ENCODE results near the gene SLC25A29. TPM values are rescaled to one million over a fixed set of nuclear protein-coding genes. Genes with fewer than 3 reads are reported as not detected.

The SLC25A29 gene
- total and polyA plus RNA-seq, 2 of the 8 experiments (the other 6 are each of a cell fraction or from before 2014, with no cell fraction given): 135 to 177 TPM

- ChIA-PET POLR2A (ENCODE audit: partially characterized antibody) (interaction anchor here (1.2 to 16.0 kb wide), 7 partner anchors 12 to 133 kb away, joined by 3 to 200 read pairs (median 4); partner anchors contain the start of gene SLC25A29), CTCF (ENCODE audit: partially characterized antibody) (interaction anchor here (0.9 to 2.9 kb wide), 19 partner anchors 8 to 139 kb away, joined by 3 to 23 read pairs (median 4); a partner anchor contains a TSS)
- Histone ChIP-seq H2BK20ac (ENCODE audit: low read length) (no peak overlapping the region), H3K27ac (ENCODE audit: low read depth, low read length) (no peak overlapping the region), H2AK5ac (ENCODE audit: low read depth, low read length) (no peak overlapping the region), H2BK120ac (replicated peaks; ENCODE audit: low read depth, low read length) (no peak overlapping the region), H2BK5ac (ENCODE audit: low read depth, low read length) (no peak overlapping the region; the same call in 1 of the 2 replicates), H3K4me1 (replicated peaks in 1 of 4; ENCODE audit: control insufficient read depth in 3 of 4, insufficient read depth in 4 of 4, low read length in 3 of 4) (peaks cover 8 to 17% (median 12%) of the 10 kb centered on the region in 4 experiments), H2AFZ (ENCODE audit: low read length) (no peak overlapping the region), H3K14ac (ENCODE audit: insufficient read length) (no peak overlapping the region), H4K8ac (ENCODE audit: extremely low read depth, insufficient read depth, low read length) (peak overlapping the region; percentile 45), H3K4me2 (ENCODE audit: insufficient read depth in 1 of 2, low read depth in 2 of 2, low read length in 2 of 2) (0 out of 4 replicates have a peak overlapping the region, but pooled peaks of 1 of the 2 experiments have one; percentile 40), H3K79me2 (ENCODE audit: control insufficient read depth in 1 of 2, insufficient read depth in 2 of 2, low read length in 2 of 2) (peaks cover 0 to 7% of the 10 kb centered on the region in 2 experiments; a peak in 2 of 4 replicates), H4K20me1 (replicated peaks in 1 of 2; ENCODE audit: control insufficient read depth in 1 of 2, insufficient read depth in 2 of 2, low read length in 2 of 2) (peaks cover 10 to 25% of the 10 kb centered on the region in 2 experiments), H3K9me3 (ENCODE audit: insufficient read depth in 2 of 2, low read depth in 1 of 2, low read length in 1 of 2) (no peaks in the 10 kb centered on the region), H3K23me2 (ENCODE audit: low read depth, low read length) (peaks cover 2% of the 10 kb centered on the region; the same call in 1 of the 2 replicates), H3K4ac (replicated peaks; ENCODE audit: insufficient read length, low read depth, low read length) (no peak overlapping the region), H4K91ac (replicated peaks; ENCODE audit: insufficient read length, low read length) (no peak overlapping the region), H3K4me3 (ENCODE audit: extremely low read depth in 1 of 4, insufficient read depth in 2 of 4, low read depth in 3 of 4, low read length in 4 of 4) (no peak overlapping the region), H3K23ac (ENCODE audit: insufficient read length) (no peak overlapping the region), H2BK12ac (ENCODE audit: low read depth, low read length) (0 out of 2 replicates have a peak overlapping the region, but pooled peaks have one; percentile 60), H3K79me1 (ENCODE audit: low read depth, low read length) (peaks cover 9% of the 10 kb centered on the region; the same call in 1 of the 2 replicates), H3K27me3 (replicated peaks in 1 of 4; ENCODE audit: control insufficient read depth in 3 of 4, extremely low read depth in 1 of 4, insufficient read depth in 3 of 4, low read length in 3 of 4) (no peaks in the 10 kb centered on the region), H3K18ac (ENCODE audit: extremely low read depth, low read length) (peak overlapping the region; percentile 32; the same call in 1 of the 2 replicates), H3K56ac (replicated peaks; ENCODE audit: insufficient read length, low read depth, low read length) (no peak overlapping the region), H3K36me3 (ENCODE audit: control insufficient read depth in 2 of 4, insufficient read depth in 4 of 4, low read length in 3 of 4) (peaks cover 2 to 17% (median 9%) of the 10 kb centered on the region in 4 experiments; a peak in 7 of 8 replicates), H2BK15ac (ENCODE audit: low read length) (peak overlapping the region; percentile 61; the same call in 1 of the 2 replicates), H4K5ac (ENCODE audit: insufficient read length, low read depth, low read length) (no peak overlapping the region), H3K9ac (replicated peaks in 1 of 4; ENCODE audit: extremely low read depth in 1 of 4, low read depth in 3 of 4, low read length in 3 of 4) (no peak overlapping the region)
- 84% methylated on average over 7 of the region's 10 CpGs; no CpG with 5 or more reads in 1 of the 2 experiments for WGBS, 2 experiments (ENCODE audit: extremely low coverage in 1 of 2, insufficient coverage in 1 of 2, insufficient read length in 1 of 2, insufficient replicate concordance in 2 of 2, low coverage in 1 of 2, low lambda C conversion rate in 2 of 2, missing lambda C conversion rate in 1 of 2)
- FAIRE-seq (no peak), DNase-seq (ENCODE audit: low read depth in 1 of 2, low spot score in 2 of 2) (peak in 1 of 2 experiments; percentile 54)
- no peak for TF ChIP-seq HDAC6 (IDR thresholded peaks at IDR 0.05; ENCODE audit: low read depth, low read length)
- no peak for TF ChIP-seq SIX5 (IDR thresholded peaks at IDR 0.05; ENCODE audit: low read depth, low read length)
- TF ChIP-seq KDM4A (IDR thresholded peaks at IDR 0.05; ENCODE audit: low read depth, low read length, severe bottlenecking): no peak
- no peak for TF ChIP-seq TEAD4 (IDR thresholded peaks at IDR 0.05; ENCODE audit: low read depth, low read length)
- TF ChIP-seq SRF (IDR thresholded peaks at IDR 0.05; ENCODE audit: low read depth, low read length): no peak
- TF ChIP-seq GABPA (IDR thresholded peaks at IDR 0.05; ENCODE audit: borderline replicate concordance, insufficient read depth, low read length): no peak
- TF ChIP-seq TCF12 (IDR thresholded peaks at IDR 0.05; ENCODE audit: low read depth, low read length): no peak
- TF ChIP-seq JUND (IDR thresholded peaks at IDR 0.05; ENCODE audit: low read length): no peak
- TF ChIP-seq ASH2L (IDR thresholded peaks at IDR 0.05; ENCODE audit: low read length): no peak
- TF ChIP-seq ATF3 (IDR thresholded peaks at IDR 0.05; ENCODE audit: insufficient read depth, low read depth, low read length): no peak
- TF ChIP-seq SP2 (IDR thresholded peaks at IDR 0.05; ENCODE audit: low read length): no peak
- TF ChIP-seq CHD1 (IDR thresholded peaks at IDR 0.05; ENCODE audit: low read depth, low read length): no peak
These were observed 19.6 kb downstream of the SLC25A29 start for GRCh38 chr14:100286484-100287191.

Data from H1 (cell line).